Stimulated activated naive CD8-positive, alpha-beta T cell treated with anti-CD3 and anti-CD28 coated beads, Interleukin-15, Interleukin-2, amounts not matched to agents 100 ng/mL and 50 ng/mL, for 24 hours (primary cell): ENCODE results near the gene VN1R2.
"Not testable (repeated sequence)": the region's sequence is repeated elsewhere in the genome, so short reads cannot be mapped to it uniquely, and the experiment has no call there.

Experiments used
- H3K27ac Mint-ChIP-seq: one replicate; pipeline ENCODE4 v1.8.0; 2021; ENCODE audit warnings: mild to moderate bottlenecking, mixed read lengths
- H3K27me3 Mint-ChIP-seq: one replicate; pipeline ENCODE4 v1.8.0; 2021; ENCODE audit warnings: mixed read lengths
- H3K36me3 Mint-ChIP-seq: one replicate; pipeline ENCODE4 v1.8.0; 2021; ENCODE audit warnings: low read depth, mixed read lengths
- H3K4me1 Mint-ChIP-seq: one replicate; pipeline ENCODE4 v1.8.0; 2021; ENCODE audit warnings: low read depth, mixed read lengths
- H3K4me3 Mint-ChIP-seq: one replicate; pipeline ENCODE4 v1.8.0; 2021; ENCODE audit warnings: mild to moderate bottlenecking, mixed read lengths
- H3K9me3 Mint-ChIP-seq: one replicate; pipeline ENCODE4 v1.8.0; 2021; ENCODE audit warnings: mixed read lengths

VN1R2 gene

GRCh38 chr19:53290758-53291549 is 32.9 kb downstream of the VN1R2 start:
- H3K9me3 Mint-ChIP-seq = peaks cover 45% of the 10 kb centered on the region
- H3K27me3 Mint-ChIP-seq = no peaks in the 10 kb centered on the region
- H3K27ac Mint-ChIP-seq = no peak overlapping the region
- no peak overlapping the region for H3K4me3 Mint-ChIP-seq
- peaks cover 3% of the 10 kb centered on the region for H3K36me3 Mint-ChIP-seq
- H3K4me1 Mint-ChIP-seq = no peaks in the 10 kb centered on the region

DNA sequence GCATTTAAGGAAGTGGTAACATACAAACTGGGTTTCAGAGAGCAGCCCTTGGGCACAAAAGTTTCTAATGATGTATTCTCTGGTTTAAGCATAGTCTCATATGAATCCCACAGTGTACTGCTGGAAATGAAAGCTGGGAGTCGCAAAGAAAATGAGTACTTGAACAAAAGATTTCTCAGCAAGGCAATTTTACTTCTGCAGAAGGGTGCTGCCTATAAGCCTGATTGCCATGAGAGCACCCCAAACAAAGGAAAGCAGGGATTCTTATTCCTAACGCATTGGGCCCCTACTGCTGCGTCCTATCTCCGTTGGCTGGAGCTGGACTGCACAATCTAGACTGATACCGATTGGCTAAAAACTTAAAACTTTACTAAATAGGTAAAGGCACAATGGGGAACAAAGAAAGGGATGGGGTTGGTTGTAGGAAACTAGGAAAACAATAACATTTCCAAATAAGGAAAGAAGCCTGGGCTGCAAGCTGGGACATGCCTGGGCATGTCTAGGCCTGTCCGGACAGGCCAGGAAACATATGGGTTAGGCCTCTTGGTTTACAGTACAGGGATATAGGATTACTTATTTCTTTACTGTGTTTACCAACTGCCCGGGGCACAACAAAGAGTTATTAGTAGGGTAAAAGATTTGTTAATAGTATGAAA is 36.8 kb downstream of the VN1R2 start:
- peaks cover 41% of the 10 kb centered on the region for H3K9me3 Mint-ChIP-seq
- H3K27me3 Mint-ChIP-seq = no peaks in the 10 kb centered on the region
- no peak overlapping the region for H3K4me3 Mint-ChIP-seq
- peaks cover 3% of the 10 kb centered on the region for H3K36me3 Mint-ChIP-seq
- no peaks in the 10 kb centered on the region for H3K4me1 Mint-ChIP-seq
- H3K27ac Mint-ChIP-seq = no peak overlapping the region

- H3K36me3 Mint-ChIP-seq, H3K4me1 Mint-ChIP-seq, H3K27me3 Mint-ChIP-seq, H3K4me3 Mint-ChIP-seq, H3K27ac Mint-ChIP-seq: not testable (repeated sequence)
- H3K9me3 Mint-ChIP-seq = peaks cover 19% of the 10 kb centered on the region
These were observed 43.2 kb downstream of the VN1R2 start for GRCh38 chr19:53301341-53301740.

DNA sequence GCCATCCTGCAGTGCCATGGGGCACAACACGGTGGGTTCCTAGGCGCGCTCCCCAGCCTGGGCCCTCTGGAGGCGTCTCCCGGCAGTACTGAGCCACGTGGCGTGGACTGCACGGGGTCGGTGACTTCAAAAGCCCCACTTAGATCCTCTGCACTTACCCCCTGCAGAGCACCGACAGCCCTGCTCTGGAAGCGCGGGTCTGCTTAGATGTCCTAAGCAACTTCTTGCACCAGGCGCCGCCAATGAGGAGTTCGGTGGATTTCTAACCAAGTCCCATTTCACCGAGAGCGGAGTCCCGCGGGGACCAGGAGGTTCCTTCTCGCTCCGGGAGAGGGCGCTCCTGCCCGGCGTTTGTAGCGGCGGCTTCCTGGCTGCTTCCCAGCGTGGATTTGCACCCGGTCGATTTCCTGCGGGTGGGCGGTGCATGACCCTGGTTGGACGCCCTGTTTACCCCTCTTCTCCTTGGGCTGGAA is 50.3 kb downstream of the VN1R2 start:
- H3K36me3 Mint-ChIP-seq = peaks cover 5% of the 10 kb centered on the region
- peaks cover 30% of the 10 kb centered on the region for H3K27me3 Mint-ChIP-seq
- H3K9me3 Mint-ChIP-seq = peaks cover 38% of the 10 kb centered on the region
- no peaks in the 10 kb centered on the region for H3K4me1 Mint-ChIP-seq
- no peak overlapping the region for H3K4me3 Mint-ChIP-seq
- H3K27ac Mint-ChIP-seq = no peak overlapping the region
